Vagina (tissue), 2 donors: ENCODE data around the gene ENTPD3. TPM values are rescaled to one million over a fixed set of nuclear protein-coding genes. Genes with fewer than 3 reads are reported as not detected.
A peak's percentile ranks its signal among the peaks of the same experiment; 100 is the strongest.

ENCODE experiments used
- DNase-seq, 2 donors: peaks; one replicate each; pipeline ENCODE4 v3.0.0-alpha.2; 2017; ENCODE audit errors: extremely low spot score in 2 of 2
- H3K27ac ChIP-seq: fragments of 200-600 bp; sonication (generic); one replicate; pipeline ENCODE4 v1.5.1; 2019
- H3K27me3 ChIP-seq: fragments of 200-600 bp; sonication (generic); one replicate; pipeline ENCODE4 v1.5.1; 2019
- H3K36me3 ChIP-seq, 2 donors: fragments of 200-600 bp; sonication (generic); one replicate each; pipeline ENCODE4 v1.5.1; 2017 to 2019
- H3K4me1 ChIP-seq: fragments of 200-600 bp; sonication (generic); one replicate; pipeline ENCODE4 v1.5.1; 2019
- H3K4me3 ChIP-seq, 2 donors: fragments of 200-600 bp; sonication (generic); 1 replicate in 1 of 2; 2 replicates in 1 of 2; pipeline ENCODE4 v1.5.1; 2016 to 2019
- H3K9me3 ChIP-seq: fragments of 200-600 bp; sonication (generic); one replicate; pipeline ENCODE4 v1.5.1; 2019
- CTCF ChIP-seq, 3 experiments: fragments of 450-650 bp in 2 of 3; fragments of 200-600 bp in 1 of 3; sonication (generic) in 1 of 3; IDR thresholded peaks; one replicate each; pipeline ENCODE4 v1.5.1; 2017 to 2019; ENCODE audit warnings: antibody characterized with exemption in 3 of 3, mild to moderate bottlenecking in 2 of 3, moderate library complexity in 2 of 3
- POLR2A ChIP-seq, 2 donors: fragments of 450-650 bp; IDR thresholded peaks; one replicate each; pipeline ENCODE4 v1.6.1; 2017; ENCODE audit warnings: antibody characterized with exemption in 2 of 2, mild to moderate bottlenecking in 2 of 2, moderate library complexity in 2 of 2
- POLR2AphosphoS5 ChIP-seq, 2 donors: sonication (generic); formaldehyde crosslinking; IDR thresholded peaks; one replicate each; pipeline ENCODE4 v1.9.0; 2017; ENCODE audit warnings: antibody characterized with exemption in 2 of 2, mild to moderate bottlenecking in 2 of 2, low read depth in 1 of 2; ENCODE audit not compliant: insufficient read depth in 1 of 2
- intact Hi-C: fragments of 100-400 bp; cut with DNase I; formaldehyde crosslinking; loops from one replicate; pipeline ENCODE4 v1.15.1; 2023
- total RNA-seq: library from RNA; depleted of rRNA; stranded (reverse); fragments of >200 nt; gene quantifications from one replicate; pipeline ENCODE4 v1.2.3, GENCODE V29; 2016

Gene ENTPD3
- 3.9 TPM for total RNA-seq

- H3K36me3 ChIP-seq, result no peaks in the 10 kb centered on the region
- peaks cover 10% of the 10 kb centered on the region for H3K4me1 ChIP-seq
- H3K4me3 ChIP-seq, result peak within 1 kb of the TSS; percentile 35 to 49
- H3K9me3 ChIP-seq, result no peaks in the 10 kb centered on the region
- intact Hi-C loops, result no loop called here
- H3K27ac ChIP-seq, result no peak within 1 kb of the TSS
- DNase-seq, result no peak
- H3K27me3 ChIP-seq, result no peaks in the 10 kb centered on the region
- TF ChIP-seq POLR2AphosphoS5 (IDR thresholded peaks at IDR 0.05; ENCODE audit: insufficient read depth in 1 of 2, low read depth in 1 of 2), result no peak
- no peak for TF ChIP-seq POLR2A (IDR thresholded peaks at IDR 0.05)
- no peak for TF ChIP-seq CTCF (IDR thresholded peaks at IDR 0.05)
These were observed at the start of gene ENTPD3 for GRCh38 chr3:40387001-40387894. Gene ENTPD3, plus strand, starts transcription at chr3:40387184. Its CDS starts 874 bp downstream, at chr3:40388058.

- H3K36me3 ChIP-seq, result no peaks in the 10 kb centered on the region
- H3K27ac ChIP-seq, result no peak overlapping the region
- no peaks in the 10 kb centered on the region for H3K4me1 ChIP-seq
- no peak for TF ChIP-seq POLR2AphosphoS5 (IDR thresholded peaks at IDR 0.05; ENCODE audit: insufficient read depth in 1 of 2, low read depth in 1 of 2)
- no peak for TF ChIP-seq CTCF (IDR thresholded peaks at IDR 0.05)
- TF ChIP-seq POLR2A (IDR thresholded peaks at IDR 0.05), result no peak
- intact Hi-C loops, result no loop called here
- no peaks in the 10 kb centered on the region for H3K9me3 ChIP-seq
- H3K4me3 ChIP-seq, result no peak overlapping the region
- no peak for DNase-seq
- no peaks in the 10 kb centered on the region for H3K27me3 ChIP-seq
These were observed 47.1 kb upstream of the ENTPD3 start for GRCh38 chr3:40339871-40340270.

GRCh38 chr3:40340541-40341170 is 46.3 kb upstream of the ENTPD3 start:
- H3K9me3 ChIP-seq, result no peaks in the 10 kb centered on the region
- H3K4me1 ChIP-seq, result no peaks in the 10 kb centered on the region
- H3K27me3 ChIP-seq, result no peaks in the 10 kb centered on the region
- no peaks in the 10 kb centered on the region for H3K36me3 ChIP-seq
- intact Hi-C loops, result no loop called here
- no peak overlapping the region for H3K27ac ChIP-seq
- TF ChIP-seq CTCF (IDR thresholded peaks at IDR 0.05) (no peak), POLR2AphosphoS5 (IDR thresholded peaks at IDR 0.05; ENCODE audit: insufficient read depth in 1 of 2, low read depth in 1 of 2) (no peak), POLR2A (IDR thresholded peaks at IDR 0.05) (no peak)
- DNase-seq, result no peak
- H3K4me3 ChIP-seq, result no peak overlapping the region

GRCh38 chr3:40341671-40342070 is 45.3 kb upstream of the ENTPD3 start:
- intact Hi-C loops, result no loop called here
- Histone ChIP-seq H3K4me1 (no peaks in the 10 kb centered on the region), H3K27me3 (no peaks in the 10 kb centered on the region), H3K27ac (no peak overlapping the region), H3K4me3 (no peak overlapping the region), H3K9me3 (no peaks in the 10 kb centered on the region), H3K36me3 (no peaks in the 10 kb centered on the region)
- no peak for DNase-seq
- TF ChIP-seq POLR2AphosphoS5 (IDR thresholded peaks at IDR 0.05; ENCODE audit: insufficient read depth in 1 of 2, low read depth in 1 of 2) (no peak), CTCF (IDR thresholded peaks at IDR 0.05) (no peak), POLR2A (IDR thresholded peaks at IDR 0.05) (no peak)

GRCh38 chr3:40350529-40350928 is 36.5 kb upstream of the ENTPD3 start:
- intact Hi-C loops, result no loop called here
- no peaks in the 10 kb centered on the region for H3K9me3 ChIP-seq
- H3K4me1 ChIP-seq, result no peaks in the 10 kb centered on the region
- H3K36me3 ChIP-seq, result no peaks in the 10 kb centered on the region
- TF ChIP-seq CTCF (IDR thresholded peaks at IDR 0.05) (no peak), POLR2AphosphoS5 (IDR thresholded peaks at IDR 0.05; ENCODE audit: insufficient read depth in 1 of 2, low read depth in 1 of 2) (no peak), POLR2A (IDR thresholded peaks at IDR 0.05) (no peak)
- DNase-seq, result no peak
- no peak overlapping the region for H3K4me3 ChIP-seq
- no peaks in the 10 kb centered on the region for H3K27me3 ChIP-seq
- no peak overlapping the region for H3K27ac ChIP-seq
